GM23338 (cell line): ENCODE results near the gene ESYT1. TPM values are rescaled to one million over a fixed set of nuclear protein-coding genes. Genes with fewer than 3 reads are reported as not detected.

Source experiments
- ATAC-seq: fragments of 200-7000 bp; cut with Tn5 transposase; 3 replicates; pipeline ENCODE4 v1.9.1; 2020
- DNase-seq: peaks from one replicate; pipeline ENCODE4 v3.0.0-alpha.2; 2015; ENCODE audit warnings: low spot score
- H2AFZ ChIP-seq: fragments of 200-600 bp; sonication (generic); 2 replicates; pipeline ENCODE4 v1.8.0; 2016; ENCODE audit warnings: antibody characterized with exemption, mild to moderate bottlenecking, moderate library complexity
- H3F3A ChIP-seq: fragments of 200-600 bp; sonication (generic); replicated peaks from 2 replicates; pipeline ENCODE4 v1.8.0; 2017; ENCODE audit warnings: antibody characterized with exemption, mixed run types, low read depth
- H3K27ac ChIP-seq: fragments of 200-600 bp; sonication (generic); 2 replicates; pipeline ENCODE4 v1.6.1; 2016; ENCODE audit warnings: low read depth
- H3K27me3 ChIP-seq: fragments of 200-600 bp; sonication (generic); 2 replicates; pipeline ENCODE4 v1.8.0; 2016; ENCODE audit warnings: mild to moderate bottlenecking, mixed run types, moderate library complexity; ENCODE audit not compliant: insufficient read depth
- H3K36me3 ChIP-seq: fragments of 200-600 bp; sonication (generic); 2 replicates; pipeline ENCODE4 v1.8.0; 2016; ENCODE audit warnings: mild to moderate bottlenecking; ENCODE audit not compliant: insufficient read depth
- H3K4me1 ChIP-seq: fragments of 200-600 bp; sonication (generic); 2 replicates; pipeline ENCODE4 v1.8.0; 2016; ENCODE audit warnings: mild to moderate bottlenecking, moderate library complexity; ENCODE audit not compliant: insufficient read depth
- H3K4me2 ChIP-seq: fragments of 200-600 bp; sonication (generic); 2 replicates; pipeline ENCODE4 v1.7.1; 2017; ENCODE audit warnings: mixed run types
- H3K4me3 ChIP-seq: fragments of 200-600 bp; sonication (generic); 2 replicates; pipeline ENCODE4 v1.6.1; 2016; ENCODE audit warnings: mixed run types
- H3K79me2 ChIP-seq: fragments of 200-600 bp; sonication (generic); replicated peaks from 2 replicates; pipeline ENCODE4 v1.8.0; 2017; ENCODE audit warnings: mild to moderate bottlenecking; ENCODE audit not compliant: insufficient read depth
- H3K9me2 ChIP-seq: fragments of 200-600 bp; sonication (generic); 2 replicates; pipeline ENCODE4 v1.8.0; 2017; ENCODE audit not compliant: insufficient read depth
- H4K20me1 ChIP-seq: fragments of 200-600 bp; sonication (generic); replicated peaks from 2 replicates; pipeline ENCODE4 v1.8.0; 2017; ENCODE audit warnings: mild to moderate bottlenecking; ENCODE audit not compliant: insufficient read depth
- H3K27ac Mint-ChIP-seq: 2 replicates; pipeline ENCODE4 v1.8.0; 2020; ENCODE audit warnings: inconsistent platforms, mild to moderate bottlenecking, moderate library complexity, mixed read lengths
- H3K27me3 Mint-ChIP-seq: 3 replicates; pipeline ENCODE4 v1.8.0; 2022; ENCODE audit warnings: low read depth, mild to moderate bottlenecking, moderate library complexity, mixed read lengths, inconsistent platforms; ENCODE audit not compliant: insufficient read depth, poor library complexity
- H3K36me3 Mint-ChIP-seq: 3 replicates; pipeline ENCODE4 v1.8.0; 2021; ENCODE audit warnings: low read depth, mild to moderate bottlenecking, inconsistent platforms, moderate library complexity, mixed read lengths
- H3K4me1 Mint-ChIP-seq: 3 replicates; pipeline ENCODE4 v1.8.0; 2020; ENCODE audit warnings: mild to moderate bottlenecking, inconsistent platforms, mixed read lengths
- H3K4me3 Mint-ChIP-seq: 3 replicates; pipeline ENCODE4 v1.8.0; 2021; ENCODE audit warnings: moderate library complexity, mild to moderate bottlenecking, inconsistent platforms, mixed read lengths
- H3K9me3 Mint-ChIP-seq: 3 replicates; pipeline ENCODE4 v1.8.0; 2020; ENCODE audit warnings: moderate library complexity, mild to moderate bottlenecking, inconsistent platforms, mixed read lengths
- CREB1 ChIP-seq: fragments of 250-450 bp; sonication (Bioruptor Pico); IDR thresholded peaks from 2 replicates; pipeline ENCODE4 v1.5.0; 2020; ENCODE audit warnings: low read depth, mild to moderate bottlenecking, moderate library complexity
- CTCF ChIP-seq, 2 experiments: fragments of 200-600 bp in 1 of 2; sonication (generic) in 1 of 2; conservative IDR thresholded peaks; 2 replicates each; pipeline versions ENCODE4 v1.5.1 to v1.6.1; 2016 to 2017; ENCODE audit warnings: antibody characterized with exemption in 2 of 2, low read depth in 2 of 2, mild to moderate bottlenecking in 2 of 2, moderate library complexity in 1 of 2
- ETS1 ChIP-seq: IDR thresholded peaks from 2 replicates; pipeline ENCODE4 v1.6.1; 2016; ENCODE audit warnings: antibody characterized with exemption
- EZH2 ChIP-seq: fragments of 200-600 bp; sonication (generic); IDR thresholded peaks from one replicate; pipeline ENCODE4 v1.8.0; 2017; ENCODE audit warnings: antibody characterized with exemption, mild to moderate bottlenecking, low read depth; ENCODE audit not compliant: unreplicated experiment
- EZH2phosphoT487 ChIP-seq: fragments of 200-600 bp; sonication (generic); IDR thresholded peaks from one replicate; pipeline ENCODE4 v1.8.1; 2018; ENCODE audit warnings: antibody characterized with exemption; ENCODE audit not compliant: unreplicated experiment
- JUNB ChIP-seq: IDR thresholded peaks from one replicate; pipeline ENCODE4 v1.6.1; 2016; ENCODE audit warnings: antibody characterized with exemption; ENCODE audit not compliant: unreplicated experiment
- NANOG ChIP-seq: IDR thresholded peaks from 2 replicates; pipeline ENCODE4 v1.6.1; 2016; ENCODE audit warnings: antibody characterized with exemption, borderline replicate concordance
- POLR2AphosphoS5 ChIP-seq: IDR thresholded peaks from 2 replicates; pipeline ENCODE4 v1.6.1; 2016; ENCODE audit warnings: antibody characterized with exemption, low read depth
- STAT1 ChIP-seq: IDR thresholded peaks from one replicate; pipeline ENCODE4 v1.6.1; 2016; ENCODE audit warnings: antibody characterized with exemption; ENCODE audit not compliant: unreplicated experiment
- ZNF114 ChIP-seq: fragments of 250-450 bp; sonication (Bioruptor Pico); IDR thresholded peaks from 2 replicates; pipeline ENCODE4 v1.5.0; 2020; ENCODE audit warnings: mild to moderate bottlenecking, moderate library complexity
- ZNF331 ChIP-seq: fragments of 250-450 bp; sonication (Bioruptor Pico); IDR thresholded peaks from 2 replicates; pipeline ENCODE4 v1.5.0; 2020; ENCODE audit warnings: low read depth, mild to moderate bottlenecking, moderate library complexity
- ZNF462 ChIP-seq: fragments of 250-450 bp; sonication (Bioruptor Pico); IDR thresholded peaks from 2 replicates; pipeline ENCODE4 v1.5.0; 2020; ENCODE audit warnings: mild to moderate bottlenecking, moderate library complexity
- polyA plus RNA-seq: library from polyadenylated mRNA; unstranded; fragments of >200 nt; fragmentation: Nextera tagmentation; extraction: Ambion mirVana; gene quantifications from 2 replicates; pipeline ENCODE4 v1.2.1, GENCODE V29; 2016
- total RNA-seq: library from RNA; depleted of rRNA; stranded (reverse); fragments of >200 nt; shearing (Covaris generic); gene quantifications from 2 replicates; pipeline ENCODE4 v1.2.3, GENCODE V29; 2014

The ESYT1 gene
- total and polyA plus RNA-seq, 2 experiments from 2014 or later, result 23.3 to 142 TPM

- H2AFZ ChIP-seq, result peak overlapping the region; percentile 88; the same call in 1 of the 2 replicates
- peaks cover 13% of the 10 kb centered on the region; the same call in 1 of the 2 replicates for H3K79me2 ChIP-seq
- DNase-seq (no peak), ATAC-seq (no peak; the same call in 2 of the 3 replicates)
- H3K27ac ChIP-seq, result peak overlapping the region; percentile 45; the same call in 1 of the 2 replicates
- Mint-ChIP-seq H3K9me3 (no peaks in the 10 kb centered on the region; the same call in 1 of the 3 replicates), H3K27me3 (peaks cover 21% of the 10 kb centered on the region), H3K27ac (peak overlapping the region; percentile 98), H3K4me3 (peak overlapping the region; percentile 96), H3K36me3 (peaks cover 22% of the 10 kb centered on the region), H3K4me1 (peaks cover 26% of the 10 kb centered on the region)
- peaks cover 22% of the 10 kb centered on the region for H3K4me1 ChIP-seq
- no peaks in the 10 kb centered on the region for H3K27me3 ChIP-seq
- H3K9me2 ChIP-seq, result no peaks in the 10 kb centered on the region
- H3K4me2 ChIP-seq, result peak overlapping the region; percentile 89
- peak overlapping the region; percentile 90 for H3K4me3 ChIP-seq
- 0 out of 2 replicates have a peak, but pooled peaks cover 2% of the 10 kb centered on the region for H3K36me3 ChIP-seq
- TF ChIP-seq ZNF331, result no peak
- no peak for TF ChIP-seq EZH2phosphoT487
- TF ChIP-seq ZNF114 (CRISPR knock-in tag), result no peak
- TF ChIP-seq ZNF462, result no peak
- TF ChIP-seq CREB1, result no peak
- no peak for TF ChIP-seq CTCF (conservative IDR thresholded peaks at IDR 0.05; ENCODE audit: low read depth in 2 of 2)
- no peak for TF ChIP-seq EZH2
- no peak for TF ChIP-seq POLR2AphosphoS5
- no peak for TF ChIP-seq ETS1
- no peak for TF ChIP-seq JUNB
- TF ChIP-seq STAT1, result no peak
- no peak for TF ChIP-seq NANOG
- peaks cover 26% of the 10 kb centered on the region for H3F3A ChIP-seq
- H4K20me1 ChIP-seq, result no peaks in the 10 kb centered on the region
Measured at GRCh38 chr12:56152756-56153677, 24.9 kb downstream of the ESYT1 start.
